Central memory CD4-positive, alpha-beta T cell (primary cell): ENCODE results near the gene RNF113A.
"Not testable (repeated sequence)": the region's sequence is repeated elsewhere in the genome, so short reads cannot be mapped to it uniquely, and the experiment has no call there.

Source experiments
- DNase-seq: peaks from one replicate; pipeline ENCODE4 v3.0.0; 2022

RNF113A gene

GRCh38 chrX:119833905-119834304, 37.6 kb downstream of the RNF113A start:
- no peak for DNase-seq

DNA sequence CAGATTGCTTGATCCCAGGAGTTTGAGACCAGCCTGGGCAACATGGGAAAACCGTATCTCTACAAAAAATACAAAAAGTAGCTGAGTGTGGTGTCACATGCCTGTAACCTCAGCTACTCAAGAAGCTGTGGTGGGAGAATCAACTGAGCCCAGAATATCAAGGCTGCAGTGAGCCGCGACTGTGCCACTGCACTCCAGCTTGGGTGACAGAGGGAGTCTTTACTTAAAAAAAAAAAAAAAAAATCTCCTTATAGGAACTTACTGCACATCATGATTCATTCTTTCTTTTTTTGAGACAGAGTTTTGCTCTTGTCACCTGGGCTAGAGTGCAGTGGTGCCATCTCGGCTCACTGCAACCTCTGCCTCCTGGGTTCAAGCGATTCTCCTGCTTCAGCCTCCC, 43.1 kb downstream of the RNF113A start:
- no peak for DNase-seq

- DNase-seq = no peak
These were observed 45.1 kb downstream of the RNF113A start for GRCh38 chrX:119826399-119826959.

DNA sequence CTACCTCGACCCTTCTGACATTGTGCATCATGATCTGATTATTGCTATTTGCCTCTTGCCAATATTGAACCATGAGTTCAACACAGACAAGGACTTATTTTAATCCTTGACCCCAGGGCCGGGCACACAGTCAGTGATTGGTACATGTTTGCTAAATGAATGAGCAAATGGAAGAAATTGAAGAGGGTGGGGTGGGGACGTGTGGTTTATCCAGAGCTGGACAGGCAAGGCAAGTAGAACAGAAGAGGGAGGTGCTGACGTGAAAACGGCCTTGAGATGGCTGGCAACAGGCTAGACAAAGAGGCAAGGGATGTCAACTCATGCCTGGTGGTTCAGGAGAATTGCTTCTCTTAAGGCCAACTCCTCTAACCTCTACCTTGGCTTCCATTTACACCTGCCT, 47.3 kb downstream of the RNF113A start:
- not testable (repeated sequence) for DNase-seq

DNA sequence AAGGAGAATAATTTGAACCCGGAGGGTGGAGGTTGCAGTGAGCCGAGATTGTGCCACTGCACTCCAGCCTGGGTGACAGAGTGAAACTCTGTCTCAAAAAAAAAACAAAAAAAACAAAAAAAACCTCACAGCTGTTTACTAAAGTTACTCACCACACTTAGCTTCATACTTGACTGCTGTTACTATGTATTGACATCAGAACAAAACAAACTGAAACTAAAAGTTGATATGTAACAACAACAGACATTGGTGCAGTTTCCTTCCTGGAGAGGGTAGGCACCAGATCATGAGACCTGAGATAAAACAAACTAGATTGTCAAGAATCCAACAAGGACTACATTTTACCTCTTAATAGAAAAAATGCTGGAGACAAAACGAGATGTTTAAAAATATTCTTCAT, 49.8 kb downstream of the RNF113A start:
- peak; percentile 78 for DNase-seq
